Body of pancreas (tissue), 4 donors: ENCODE data around the gene PDE7B. TPM values are rescaled to one million over a fixed set of nuclear protein-coding genes. Genes with fewer than 3 reads are reported as not detected.

Experiments used
- ATAC-seq: fragments of 150-250 bp; one replicate; pipeline ENCODE4 v1.9.1; 2016
- DNase-seq, 4 donors: peaks; one replicate each; pipeline ENCODE4 v3.0.0-alpha.2; 2019
- H3K27ac ChIP-seq, 4 donors: fragments of 200-600 bp; sonication (generic); 1 replicate in 3 of 4; 2 replicates in 1 of 4; pipeline versions ENCODE4 v1.5.1 to v1.6.1; 2016 to 2019; ENCODE audit warnings: mild to moderate bottlenecking in 1 of 4, mixed read lengths in 1 of 4, moderate library complexity in 1 of 4
- H3K27me3 ChIP-seq, 2 donors: fragments of 200-600 bp; sonication (generic); one replicate each; pipeline ENCODE4 v1.6.0; 2016; ENCODE audit warnings: mild to moderate bottlenecking in 1 of 2
- H3K36me3 ChIP-seq, 2 donors: fragments of 200-600 bp; sonication (generic); replicated peaks in 1 of 2; 2 replicates each; pipeline ENCODE4 v1.5.1; 2016; ENCODE audit warnings: low read depth in 2 of 2; ENCODE audit not compliant: insufficient read depth in 1 of 2
- H3K4me1 ChIP-seq: fragments of 200-600 bp; sonication (generic); one replicate; pipeline ENCODE4 v1.6.0; 2016
- H3K4me3 ChIP-seq, 2 donors: fragments of 200-600 bp; sonication (generic); 1 replicate in 1 of 2; 2 replicates in 1 of 2; pipeline ENCODE4 v1.5.1; 2016 to 2019
- H3K9me3 ChIP-seq, 3 donors: fragments of 200-600 bp; sonication (generic); 1 replicate in 2 of 3; 2 replicates in 1 of 3; pipeline ENCODE4 v1.5.1; 2016
- POLR2A ChIP-seq, 3 donors: fragments of 450-650 bp; IDR thresholded peaks; one replicate each; pipeline ENCODE4 v1.6.1; 2016; ENCODE audit warnings: antibody characterized with exemption in 3 of 3, mild to moderate bottlenecking in 2 of 3
- WGBS, 2 donors: methylation state at CpG; one replicate each; pipeline ENCODE4 v1.1.5; 2017; 5-methylcytosine and 5-hydroxymethylcytosine counted together
- intact Hi-C: fragments of 100-400 bp; cut with DNase I; formaldehyde crosslinking; loops from one replicate; pipeline ENCODE4 v1.15.1; 2023
- total RNA-seq, 2 donors: library from RNA; depleted of rRNA; stranded (reverse); fragments of >200 nt; gene quantifications; one replicate each; pipeline ENCODE4 v1.1.0, GENCODE V29; 2016
- TF ChIP-seq, protein P1 (sequence below), 7 experiments: fragments of 450-650 bp in 4 of 7; fragments of 200-600 bp in 3 of 7; sonication (generic) in 3 of 7; IDR thresholded peaks; one replicate each; pipeline ENCODE4 v1.5.1; 2016 to 2019; ENCODE audit warnings: antibody characterized with exemption in 7 of 7

Gene PDE7B
- total RNA-seq, 2 donors from 2014 or later: 1.0 to 2.3 TPM

DNA sequence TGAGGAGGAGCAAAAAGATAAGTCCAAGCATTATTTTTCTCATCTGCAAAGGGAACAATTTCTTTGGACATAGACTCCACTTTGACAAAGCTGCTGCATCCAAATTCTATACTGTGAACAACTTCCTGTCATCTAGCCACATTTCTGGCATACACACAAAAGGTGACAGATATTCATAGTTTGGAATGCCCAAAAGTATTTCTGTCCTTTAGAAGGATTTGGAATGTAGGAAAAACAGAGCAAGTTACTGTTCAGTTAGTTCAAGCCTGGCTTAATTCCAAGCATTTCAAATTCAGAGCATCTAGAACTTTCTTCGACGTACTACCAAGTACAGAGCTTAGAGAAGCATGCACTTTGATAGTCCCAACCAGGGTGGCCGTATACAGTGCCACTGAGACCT lies 134.0 kb downstream of the PDE7B start:
- H3K36me3 ChIP-seq: no peaks in the 10 kb centered on the region
- no peak overlapping the region for H3K4me3 ChIP-seq
- WGBS, 2 donors: 52 to 60% methylated on average over 3 of the region's 3 CpGs
- DNase-seq: no peak
- no peaks in the 10 kb centered on the region for H3K27me3 ChIP-seq
- H3K27ac ChIP-seq: no peak overlapping the region
- intact Hi-C loops: no loop called here
- no peak for TF ChIP-seq POLR2A (IDR thresholded peaks at IDR 0.05)
- H3K4me1 ChIP-seq: no peaks in the 10 kb centered on the region
- no peaks in the 10 kb centered on the region for H3K9me3 ChIP-seq
- ATAC-seq: no peak

DNA sequence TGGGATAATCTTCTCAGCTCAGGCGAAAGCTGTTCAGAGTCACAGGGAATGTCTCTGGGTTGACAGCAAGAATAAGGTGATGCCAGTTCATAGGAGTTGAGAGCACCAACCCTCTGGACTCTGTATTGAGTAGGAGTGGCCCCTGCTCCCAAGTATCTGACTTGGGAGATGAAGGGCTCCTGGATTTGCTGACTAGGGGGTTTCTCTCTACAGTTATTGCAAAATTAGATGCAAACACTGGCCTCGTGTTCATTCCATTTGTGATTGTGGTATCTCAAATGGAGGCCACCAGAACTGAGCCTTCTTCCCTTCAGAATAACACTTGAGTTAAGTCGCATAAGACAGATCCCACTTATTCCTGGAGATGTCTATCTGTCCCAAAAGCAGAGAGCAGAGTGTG lies 135.7 kb downstream of the PDE7B start:
- DNase-seq: no peak
- intact Hi-C loops: no loop called here
- Histone ChIP-seq H3K27me3 (no peaks in the 10 kb centered on the region), H3K9me3 (no peaks in the 10 kb centered on the region), H3K36me3 (no peaks in the 10 kb centered on the region), H3K4me1 (no peaks in the 10 kb centered on the region), H3K27ac (no peak overlapping the region), H3K4me3 (no peak overlapping the region)
- TF ChIP-seq, protein P1, sequence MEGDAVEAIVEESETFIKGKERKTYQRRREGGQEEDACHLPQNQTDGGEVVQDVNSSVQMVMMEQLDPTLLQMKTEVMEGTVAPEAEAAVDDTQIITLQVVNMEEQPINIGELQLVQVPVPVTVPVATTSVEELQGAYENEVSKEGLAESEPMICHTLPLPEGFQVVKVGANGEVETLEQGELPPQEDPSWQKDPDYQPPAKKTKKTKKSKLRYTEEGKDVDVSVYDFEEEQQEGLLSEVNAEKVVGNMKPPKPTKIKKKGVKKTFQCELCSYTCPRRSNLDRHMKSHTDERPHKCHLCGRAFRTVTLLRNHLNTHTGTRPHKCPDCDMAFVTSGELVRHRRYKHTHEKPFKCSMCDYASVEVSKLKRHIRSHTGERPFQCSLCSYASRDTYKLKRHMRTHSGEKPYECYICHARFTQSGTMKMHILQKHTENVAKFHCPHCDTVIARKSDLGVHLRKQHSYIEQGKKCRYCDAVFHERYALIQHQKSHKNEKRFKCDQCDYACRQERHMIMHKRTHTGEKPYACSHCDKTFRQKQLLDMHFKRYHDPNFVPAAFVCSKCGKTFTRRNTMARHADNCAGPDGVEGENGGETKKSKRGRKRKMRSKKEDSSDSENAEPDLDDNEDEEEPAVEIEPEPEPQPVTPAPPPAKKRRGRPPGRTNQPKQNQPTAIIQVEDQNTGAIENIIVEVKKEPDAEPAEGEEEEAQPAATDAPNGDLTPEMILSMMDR (IDR thresholded peaks at IDR 0.05): no peak
- no peak for TF ChIP-seq POLR2A (IDR thresholded peaks at IDR 0.05)
- no peak for ATAC-seq
- 75 to 82% methylated on average over 3 of the region's 3 CpGs for WGBS, 2 donors

DNA sequence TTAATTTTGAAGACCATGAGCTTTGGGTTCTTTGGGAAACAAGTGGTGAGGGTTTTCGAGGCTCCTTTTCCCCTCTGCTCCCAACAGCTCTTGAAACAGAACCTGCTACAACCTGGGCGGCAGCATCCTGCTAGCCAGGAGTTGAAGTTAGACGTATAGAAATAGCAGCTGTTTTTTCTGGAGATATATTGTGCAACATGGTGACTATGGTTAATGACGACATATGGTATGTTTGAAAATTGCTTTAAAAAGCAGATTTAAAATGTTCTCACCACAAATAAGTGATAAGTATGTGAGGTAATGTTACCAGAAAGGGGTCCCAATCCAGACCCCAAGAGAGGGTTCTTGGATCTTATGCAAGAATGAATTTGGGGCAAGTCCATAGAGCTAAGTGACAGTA lies 138.9 kb downstream of the PDE7B start:
- Histone ChIP-seq H3K4me3 (no peak overlapping the region), H3K9me3 (no peaks in the 10 kb centered on the region), H3K4me1 (no peaks in the 10 kb centered on the region), H3K36me3 (no peaks in the 10 kb centered on the region), H3K27ac (no peak overlapping the region), H3K27me3 (no peaks in the 10 kb centered on the region)
- 76 to 82% methylated on average over 4 of the region's 4 CpGs for WGBS, 2 donors
- DNase-seq (no peak), ATAC-seq (no peak)
- TF ChIP-seq, protein P1 (IDR thresholded peaks at IDR 0.05): no peak
- TF ChIP-seq POLR2A (IDR thresholded peaks at IDR 0.05): no peak
- intact Hi-C loops: no loop called here

DNA sequence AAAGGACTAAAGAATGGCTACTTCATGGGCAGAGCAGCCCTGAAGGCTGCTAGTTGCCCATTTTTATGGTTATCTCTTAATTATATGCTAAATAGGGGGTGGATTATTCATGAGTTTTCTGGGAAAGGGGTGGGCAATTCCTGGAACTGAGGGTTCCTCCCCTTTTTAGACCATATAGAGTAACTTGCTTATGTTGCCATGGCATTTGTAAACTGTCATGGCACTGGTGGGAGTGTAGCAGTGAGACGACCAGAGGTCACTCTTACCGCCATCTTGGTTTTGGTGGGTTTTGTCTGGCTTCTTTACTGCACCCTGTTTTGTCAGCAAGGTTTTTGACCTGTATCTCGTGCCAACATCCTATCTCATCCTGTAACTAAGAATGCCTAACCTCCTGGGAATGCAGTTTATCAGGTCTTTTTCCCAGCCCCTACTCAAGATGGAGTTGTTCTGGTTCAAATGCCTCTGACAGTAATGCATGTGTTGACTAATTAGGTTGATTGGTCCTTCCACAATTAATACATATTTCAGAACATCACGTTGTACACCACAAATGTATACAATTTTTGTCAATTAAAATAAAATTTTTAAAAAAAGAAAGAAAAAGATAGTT lies 139.5 kb downstream of the PDE7B start:
- no peak overlapping the region for H3K27ac ChIP-seq
- intact Hi-C loops: no loop called here
- H3K36me3 ChIP-seq: no peaks in the 10 kb centered on the region
- no peak for TF ChIP-seq POLR2A (IDR thresholded peaks at IDR 0.05)
- TF ChIP-seq, protein P1 (IDR thresholded peaks at IDR 0.05): no peak
- ATAC-seq: no peak
- WGBS, 2 donors: 77 to 81% methylated on average over 4 of the region's 4 CpGs
- H3K4me1 ChIP-seq: no peaks in the 10 kb centered on the region
- DNase-seq: no peak
- H3K4me3 ChIP-seq: no peak overlapping the region
- no peaks in the 10 kb centered on the region for H3K9me3 ChIP-seq
- H3K27me3 ChIP-seq: no peaks in the 10 kb centered on the region

DNA sequence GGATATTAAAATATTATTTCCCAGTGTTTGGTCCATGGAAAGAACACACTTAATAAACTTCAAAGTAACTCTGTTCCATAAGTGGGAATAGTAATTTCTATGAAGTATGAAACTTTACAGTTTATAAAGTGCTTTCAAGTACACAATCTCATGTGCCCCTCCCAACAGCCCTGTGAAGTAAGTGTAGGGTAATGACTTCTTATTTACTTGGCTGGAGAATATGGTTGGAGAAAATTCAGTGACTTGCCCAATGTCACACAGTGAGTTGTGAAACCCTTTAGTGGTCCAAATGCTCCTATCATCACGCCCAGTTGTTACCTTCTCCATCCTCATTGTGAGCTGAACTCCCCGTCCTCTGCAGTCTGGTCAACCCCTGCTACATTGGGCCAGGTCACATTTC lies 141.2 kb downstream of the PDE7B start:
- TF ChIP-seq POLR2A (IDR thresholded peaks at IDR 0.05): no peak
- TF ChIP-seq, protein P1 (IDR thresholded peaks at IDR 0.05): no peak
- Histone ChIP-seq H3K36me3 (no peaks in the 10 kb centered on the region), H3K27ac (no peak overlapping the region), H3K4me1 (peaks cover 4% of the 10 kb centered on the region), H3K27me3 (no peaks in the 10 kb centered on the region), H3K4me3 (no peak overlapping the region), H3K9me3 (no peaks in the 10 kb centered on the region)
- DNase-seq (no peak), ATAC-seq (no peak)
- intact Hi-C loops: no loop called here
- 67% methylated on average over 2 of the region's 2 CpGs for WGBS, 2 donors
